Parathyroid adenoma (tissue), 2 donors: ENCODE measurements around the gene ULK4.

Source experiments
- H2AFZ ChIP-seq: fragments of 300-600 bp; sonication (generic); one replicate; pipeline ENCODE4 v1.7.0; 2017; ENCODE audit warnings: antibody characterized with exemption, mild to moderate bottlenecking
- H3K27ac ChIP-seq: fragments of 300-600 bp; sonication (generic); one replicate; pipeline ENCODE4 v1.7.0; 2017
- H3K27me3 ChIP-seq: fragments of 300-600 bp; sonication (generic); one replicate; pipeline ENCODE4 v1.7.0; 2017; ENCODE audit warnings: low read length; ENCODE audit not compliant: control insufficient read depth, insufficient read depth
- H3K36me3 ChIP-seq: fragments of 300-600 bp; sonication (generic); one replicate; pipeline ENCODE4 v1.7.0; 2017; ENCODE audit warnings: low read length; ENCODE audit not compliant: control insufficient read depth, insufficient read depth
- H3K4me1 ChIP-seq: fragments of 300-600 bp; sonication (generic); one replicate; pipeline ENCODE4 v1.7.0; 2017; ENCODE audit warnings: control low read depth
- H3K4me2 ChIP-seq: fragments of 300-600 bp; sonication (generic); one replicate; pipeline ENCODE4 v1.7.0; 2017; ENCODE audit warnings: low read length
- H3K4me3 ChIP-seq: fragments of 300-600 bp; sonication (generic); one replicate; pipeline ENCODE4 v1.7.0; 2017; ENCODE audit warnings: low read depth, low read length
- H3K79me2 ChIP-seq: fragments of 300-600 bp; sonication (generic); one replicate; pipeline ENCODE4 v1.7.0; 2017; ENCODE audit warnings: control low read depth
- H3K9ac ChIP-seq: fragments of 300-600 bp; sonication (generic); one replicate; pipeline ENCODE4 v1.7.0; 2017; ENCODE audit warnings: mild to moderate bottlenecking
- H3K9me3 ChIP-seq: fragments of 300-600 bp; sonication (generic); one replicate; pipeline ENCODE4 v1.7.0; 2017; ENCODE audit warnings: low read length; ENCODE audit not compliant: control insufficient read depth
- TF ChIP-seq, protein P1 (sequence below): fragments of 300-600 bp; sonication (generic); IDR thresholded peaks from one replicate; pipeline ENCODE4 v1.7.0; 2017; ENCODE audit warnings: antibody characterized with exemption, mild to moderate bottlenecking
- donor health status: primary hyperparathyroidism.

The ULK4 gene

DNA sequence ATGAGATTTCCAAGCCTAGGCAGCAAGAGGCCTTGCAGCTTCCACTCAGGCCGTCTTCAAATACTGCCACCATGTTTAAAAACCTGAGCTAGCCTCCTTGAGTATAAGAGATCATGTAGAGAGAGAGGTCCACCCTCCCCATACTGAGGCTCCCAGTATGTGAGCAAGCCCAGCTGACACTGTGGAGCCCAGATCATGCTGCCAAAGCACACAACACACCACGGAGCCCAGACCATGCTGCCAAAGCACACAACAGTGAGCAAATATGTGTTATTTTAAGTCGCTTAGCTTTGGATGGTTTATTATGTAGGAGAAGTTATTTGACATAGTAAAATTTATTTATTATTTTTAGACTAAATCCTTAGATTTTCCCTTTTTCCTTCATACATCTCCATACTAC is 428.9 kb downstream of the ULK4 start:
- no peak overlapping the region for H2AFZ ChIP-seq
- H3K4me3 ChIP-seq = no peak overlapping the region
- H3K27me3 ChIP-seq = no peaks in the 10 kb centered on the region
- H3K79me2 ChIP-seq = no peaks in the 10 kb centered on the region
- H3K36me3 ChIP-seq = no peaks in the 10 kb centered on the region
- no peak overlapping the region for H3K27ac ChIP-seq
- no peaks in the 10 kb centered on the region for H3K4me1 ChIP-seq
- H3K9ac ChIP-seq = no peak overlapping the region
- no peaks in the 10 kb centered on the region for H3K9me3 ChIP-seq
- TF ChIP-seq, protein P1, sequence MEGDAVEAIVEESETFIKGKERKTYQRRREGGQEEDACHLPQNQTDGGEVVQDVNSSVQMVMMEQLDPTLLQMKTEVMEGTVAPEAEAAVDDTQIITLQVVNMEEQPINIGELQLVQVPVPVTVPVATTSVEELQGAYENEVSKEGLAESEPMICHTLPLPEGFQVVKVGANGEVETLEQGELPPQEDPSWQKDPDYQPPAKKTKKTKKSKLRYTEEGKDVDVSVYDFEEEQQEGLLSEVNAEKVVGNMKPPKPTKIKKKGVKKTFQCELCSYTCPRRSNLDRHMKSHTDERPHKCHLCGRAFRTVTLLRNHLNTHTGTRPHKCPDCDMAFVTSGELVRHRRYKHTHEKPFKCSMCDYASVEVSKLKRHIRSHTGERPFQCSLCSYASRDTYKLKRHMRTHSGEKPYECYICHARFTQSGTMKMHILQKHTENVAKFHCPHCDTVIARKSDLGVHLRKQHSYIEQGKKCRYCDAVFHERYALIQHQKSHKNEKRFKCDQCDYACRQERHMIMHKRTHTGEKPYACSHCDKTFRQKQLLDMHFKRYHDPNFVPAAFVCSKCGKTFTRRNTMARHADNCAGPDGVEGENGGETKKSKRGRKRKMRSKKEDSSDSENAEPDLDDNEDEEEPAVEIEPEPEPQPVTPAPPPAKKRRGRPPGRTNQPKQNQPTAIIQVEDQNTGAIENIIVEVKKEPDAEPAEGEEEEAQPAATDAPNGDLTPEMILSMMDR = no peak
- H3K4me2 ChIP-seq = no peak overlapping the region

DNA sequence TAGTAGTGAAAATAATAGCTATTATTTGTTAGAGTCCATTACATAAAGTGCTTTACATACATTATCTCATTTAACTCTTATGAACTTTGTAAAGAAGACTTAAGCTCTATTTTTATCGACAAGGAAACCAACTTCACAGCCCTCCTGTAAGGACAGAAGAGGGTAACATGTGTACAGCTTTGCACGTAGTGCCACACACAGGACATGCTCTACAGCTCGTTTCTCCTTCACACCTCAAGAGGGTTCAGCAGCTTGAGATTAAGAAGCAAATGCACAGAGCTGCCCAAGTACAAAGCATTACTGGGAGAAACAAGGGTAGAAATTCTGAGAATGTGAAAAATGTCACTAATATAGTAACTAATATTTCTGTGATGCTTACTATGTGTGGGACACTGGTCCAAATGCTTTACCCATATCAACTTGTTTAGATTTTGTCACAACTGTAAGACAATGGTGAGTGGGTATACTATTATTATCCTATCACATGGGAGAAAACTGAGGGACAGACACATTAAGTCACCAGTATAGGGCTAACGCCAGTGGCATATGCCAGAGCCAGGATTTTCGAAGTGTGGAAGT is 434.8 kb downstream of the ULK4 start:
- Histone ChIP-seq H3K4me1 (no peaks in the 10 kb centered on the region), H3K9ac (no peak overlapping the region), H3K79me2 (no peaks in the 10 kb centered on the region), H3K27ac (no peak overlapping the region), H2AFZ (no peak overlapping the region), H3K27me3 (no peaks in the 10 kb centered on the region), H3K4me3 (no peak overlapping the region), H3K9me3 (no peaks in the 10 kb centered on the region), H3K4me2 (no peak overlapping the region), H3K36me3 (no peaks in the 10 kb centered on the region)
- TF ChIP-seq, protein P1 = no peak

- TF ChIP-seq, protein P1 = no peak
- Histone ChIP-seq H3K4me3 (no peak overlapping the region), H3K4me2 (no peak overlapping the region), H3K27ac (no peak overlapping the region), H2AFZ (no peak overlapping the region), H3K9ac (no peak overlapping the region), H3K9me3 (no peaks in the 10 kb centered on the region), H3K79me2 (no peaks in the 10 kb centered on the region), H3K4me1 (no peaks in the 10 kb centered on the region), H3K36me3 (no peaks in the 10 kb centered on the region), H3K27me3 (no peaks in the 10 kb centered on the region)
Observed at GRCh38 chr3:41525303-41526064, 436.4 kb downstream of the ULK4 start.

- no peak overlapping the region for H2AFZ ChIP-seq
- no peaks in the 10 kb centered on the region for H3K79me2 ChIP-seq
- no peaks in the 10 kb centered on the region for H3K9me3 ChIP-seq
- no peak overlapping the region for H3K27ac ChIP-seq
- H3K4me3 ChIP-seq = no peak overlapping the region
- no peaks in the 10 kb centered on the region for H3K27me3 ChIP-seq
- no peak overlapping the region for H3K4me2 ChIP-seq
- TF ChIP-seq, protein P1 = no peak
- no peaks in the 10 kb centered on the region for H3K36me3 ChIP-seq
- H3K4me1 ChIP-seq = no peaks in the 10 kb centered on the region
- no peak overlapping the region for H3K9ac ChIP-seq
Observed at GRCh38 chr3:41523897-41524296, 438.0 kb downstream of the ULK4 start.

- Histone ChIP-seq H3K9ac (no peak overlapping the region), H3K4me3 (no peak overlapping the region), H3K27ac (no peak overlapping the region), H3K79me2 (no peaks in the 10 kb centered on the region), H3K9me3 (no peaks in the 10 kb centered on the region), H3K27me3 (no peaks in the 10 kb centered on the region), H3K4me1 (no peaks in the 10 kb centered on the region), H3K36me3 (no peaks in the 10 kb centered on the region), H2AFZ (no peak overlapping the region), H3K4me2 (no peak overlapping the region)
- TF ChIP-seq, protein P1 = no peak
Observed at GRCh38 chr3:41522612-41523011, 439.3 kb downstream of the ULK4 start.
